ENCODE data around the gene AGAP1. TPM values are rescaled to one million over a fixed set of nuclear protein-coding genes. Genes with fewer than 3 reads are reported as not detected.
A peak's percentile ranks its signal among the peaks of the same experiment; 100 is the strongest.

The AGAP1 gene
- total RNA-seq, 1 experiment from 2014 or later = 25.8 TPM

DNA sequence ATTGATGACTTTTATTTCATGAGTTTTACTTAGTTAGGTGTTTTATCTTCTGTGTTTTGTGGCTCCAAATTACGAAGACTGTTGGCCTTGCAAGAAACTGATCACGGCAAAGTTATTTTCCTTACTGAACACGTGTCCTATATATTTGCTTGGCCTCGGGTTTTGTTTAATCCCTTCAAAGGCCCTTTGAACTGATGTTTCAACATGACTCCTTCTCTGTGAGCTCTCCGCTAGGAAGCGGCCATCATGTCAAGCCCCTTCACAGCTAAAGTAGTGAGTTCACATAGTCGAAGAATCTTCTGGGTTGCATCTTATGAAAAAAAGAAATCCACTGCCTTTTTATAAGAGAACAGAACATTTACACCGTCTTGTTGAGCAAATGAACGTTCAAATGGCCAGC is 515.0 kb downstream of the AGAP1 start:
- DNase-seq = no peak
- Mint-ChIP-seq H3K27ac (peak overlapping the region in 1 of 3 experiments; percentile 15; a peak in 2 of 7 replicates), H3K27me3 (ENCODE audit: low read depth) (peaks cover 3% of the 10 kb centered on the region), H3K4me3 (no peak overlapping the region), H3K36me3 (ENCODE audit: insufficient read depth in 1 of 3, low read depth in 3 of 3) (peaks cover 0 to 12% (median 6%) of the 10 kb centered on the region in 3 experiments; a peak in 5 of 7 replicates), H3K9me3 (peaks cover 3 to 10% of the 10 kb centered on the region in 2 experiments; a peak in 4 of 5 replicates), H3K4me1 (peaks cover 22 to 27% of the 10 kb centered on the region in 2 experiments)
- WGBS (ENCODE audit: extremely low coverage, insufficient read length, low lambda C conversion rate) = no CpG with 5 or more reads among the region's 9 CpGs
- H3K9me3 ChIP-seq (ENCODE audit: control insufficient read depth, low read depth, low read length) = no peaks in the 10 kb centered on the region
- H4K8ac ChIP-seq (replicated peaks; ENCODE audit: insufficient read length, low read depth, low read length) = no peak overlapping the region
- TF ChIP-seq, protein P1, sequence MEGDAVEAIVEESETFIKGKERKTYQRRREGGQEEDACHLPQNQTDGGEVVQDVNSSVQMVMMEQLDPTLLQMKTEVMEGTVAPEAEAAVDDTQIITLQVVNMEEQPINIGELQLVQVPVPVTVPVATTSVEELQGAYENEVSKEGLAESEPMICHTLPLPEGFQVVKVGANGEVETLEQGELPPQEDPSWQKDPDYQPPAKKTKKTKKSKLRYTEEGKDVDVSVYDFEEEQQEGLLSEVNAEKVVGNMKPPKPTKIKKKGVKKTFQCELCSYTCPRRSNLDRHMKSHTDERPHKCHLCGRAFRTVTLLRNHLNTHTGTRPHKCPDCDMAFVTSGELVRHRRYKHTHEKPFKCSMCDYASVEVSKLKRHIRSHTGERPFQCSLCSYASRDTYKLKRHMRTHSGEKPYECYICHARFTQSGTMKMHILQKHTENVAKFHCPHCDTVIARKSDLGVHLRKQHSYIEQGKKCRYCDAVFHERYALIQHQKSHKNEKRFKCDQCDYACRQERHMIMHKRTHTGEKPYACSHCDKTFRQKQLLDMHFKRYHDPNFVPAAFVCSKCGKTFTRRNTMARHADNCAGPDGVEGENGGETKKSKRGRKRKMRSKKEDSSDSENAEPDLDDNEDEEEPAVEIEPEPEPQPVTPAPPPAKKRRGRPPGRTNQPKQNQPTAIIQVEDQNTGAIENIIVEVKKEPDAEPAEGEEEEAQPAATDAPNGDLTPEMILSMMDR (conservative IDR thresholded peaks at IDR 0.05) = no peak
- H3K14ac ChIP-seq (ENCODE audit: insufficient read depth, low read length) = no peak overlapping the region
- no peaks in the 10 kb centered on the region for H3K79me2 ChIP-seq (ENCODE audit: insufficient read depth, low read length)
- no peak overlapping the region for H2BK5ac ChIP-seq (ENCODE audit: insufficient read length, low read length)
- no peak overlapping the region for H2BK20ac ChIP-seq (ENCODE audit: low read depth, low read length, poor library complexity, severe bottlenecking)
- H4K91ac ChIP-seq (ENCODE audit: insufficient read length, low read depth, low read length) = no peak overlapping the region
- no peaks in the 10 kb centered on the region for H3K23me2 ChIP-seq (ENCODE audit: insufficient read length, low read depth, low read length, poor library complexity, severe bottlenecking)
- H2BK15ac ChIP-seq (ENCODE audit: low read depth, low read length) = no peak overlapping the region
- H3K27me3 ChIP-seq (ENCODE audit: insufficient read depth, low read length) = no peaks in the 10 kb centered on the region
- no peak overlapping the region for H2AK5ac ChIP-seq (ENCODE audit: insufficient read length, low read length)
- no peaks in the 10 kb centered on the region for H3K79me1 ChIP-seq (ENCODE audit: insufficient read depth, low read depth, low read length, poor library complexity, severe bottlenecking)
- H3K23ac ChIP-seq (ENCODE audit: insufficient read length, low read depth, low read length) = no peak overlapping the region
- no peak overlapping the region for H3K4me2 ChIP-seq (ENCODE audit: insufficient read depth, insufficient read length, low read length)
- H2BK12ac ChIP-seq (ENCODE audit: insufficient read length, low read depth, low read length) = no peak overlapping the region
- no peak overlapping the region for H3K56ac ChIP-seq (ENCODE audit: insufficient read length, low read depth, low read length)
- H4K20me1 ChIP-seq (ENCODE audit: control insufficient read depth, insufficient read depth, insufficient read length) = no peaks in the 10 kb centered on the region
- no peak overlapping the region for H3K9ac ChIP-seq (ENCODE audit: extremely low read depth, insufficient read length, low read length)
- no peak overlapping the region for H2AFZ ChIP-seq (ENCODE audit: low read length)
- H3K18ac ChIP-seq (ENCODE audit: insufficient read length, low read depth, low read length) = no peak overlapping the region
- no peak overlapping the region for H3K4ac ChIP-seq (ENCODE audit: low read depth, low read length)
- H3T11ph ChIP-seq (ENCODE audit: low read length) = no peak overlapping the region
- H4K5ac ChIP-seq (ENCODE audit: insufficient read length, low read depth, low read length) = no peak overlapping the region
- peaks cover 9% of the 10 kb centered on the region; the same call in 1 of the 2 replicates for H3K4me1 ChIP-seq (ENCODE audit: insufficient read depth, low read length)
- H2BK120ac ChIP-seq (ENCODE audit: low read depth, low read length, poor library complexity, severe bottlenecking) = no peak overlapping the region
- no peak overlapping the region for H3K27ac ChIP-seq (ENCODE audit: insufficient read length, low read depth, low read length)

Measured in H9 (cell line).